GM21381 (cell line): ENCODE data around the gene TTC38.
"Not testable (repeated sequence)": the region's sequence is repeated elsewhere in the genome, so short reads cannot be mapped to it uniquely, and the experiment has no call there.

Experiments
- ATAC-seq: cut with Tn5 transposase; IDR thresholded peaks from one replicate; pipeline ENCODE4 v1.9.1; 2021; ENCODE audit warnings: mild to moderate bottlenecking, moderate library complexity; ENCODE audit not compliant: unreplicated experiment

TTC38 gene

DNA sequence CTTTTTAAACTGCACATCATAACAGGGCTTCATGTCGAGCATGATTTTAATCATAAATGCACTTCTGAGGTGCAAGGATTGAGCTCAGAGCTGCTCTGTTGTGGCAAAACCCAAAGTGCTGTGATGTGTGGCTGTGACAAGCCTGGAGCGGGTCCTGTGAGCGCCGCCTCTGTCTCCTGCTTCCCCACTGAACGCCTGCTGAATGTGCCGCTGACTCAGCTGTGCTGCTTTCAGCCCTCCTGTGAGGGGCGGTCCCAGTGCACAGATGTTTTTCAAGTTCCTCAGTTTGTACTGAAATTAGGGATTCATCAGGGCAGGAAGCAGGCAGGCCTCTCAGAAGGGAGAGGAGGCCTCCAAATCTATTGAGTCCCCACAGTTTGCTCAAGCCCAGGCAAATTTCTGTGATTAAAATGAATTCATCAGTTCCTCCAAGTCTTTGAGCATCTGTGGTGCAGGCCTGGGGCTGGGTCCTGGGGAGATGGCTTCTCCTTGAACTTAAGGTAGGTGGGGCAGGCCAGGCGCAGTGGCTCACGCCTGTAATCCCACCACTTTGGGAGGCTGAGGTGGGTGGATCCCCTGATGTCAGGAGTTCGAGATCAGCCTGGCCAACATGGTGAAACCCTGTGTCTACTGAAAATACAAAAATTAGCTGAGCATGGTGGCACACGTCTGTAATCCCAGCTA lies 25.9 kb downstream of the TTC38 start:
- ATAC-seq, result no peak

DNA sequence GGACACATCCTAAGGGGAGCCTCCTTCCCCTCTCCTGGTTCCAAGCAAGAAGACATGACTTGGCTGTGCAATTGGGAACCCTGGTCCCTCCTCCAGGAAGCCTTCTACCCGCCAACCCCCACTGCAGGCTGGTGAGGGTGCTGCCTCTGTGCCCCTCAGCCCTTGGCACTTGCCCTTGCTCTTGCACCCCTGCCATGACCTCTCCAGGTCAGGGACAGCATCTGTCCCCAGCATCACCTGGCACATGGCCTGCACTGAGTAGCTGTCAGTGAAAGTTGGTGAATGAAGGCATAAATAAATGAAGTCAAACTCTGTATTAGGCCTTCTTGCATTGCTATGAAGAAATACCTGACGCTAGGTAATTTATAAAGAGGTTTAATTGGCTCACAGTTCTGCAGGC lies 27.0 kb downstream of the TTC38 start:
- ATAC-seq, result no peak

DNA sequence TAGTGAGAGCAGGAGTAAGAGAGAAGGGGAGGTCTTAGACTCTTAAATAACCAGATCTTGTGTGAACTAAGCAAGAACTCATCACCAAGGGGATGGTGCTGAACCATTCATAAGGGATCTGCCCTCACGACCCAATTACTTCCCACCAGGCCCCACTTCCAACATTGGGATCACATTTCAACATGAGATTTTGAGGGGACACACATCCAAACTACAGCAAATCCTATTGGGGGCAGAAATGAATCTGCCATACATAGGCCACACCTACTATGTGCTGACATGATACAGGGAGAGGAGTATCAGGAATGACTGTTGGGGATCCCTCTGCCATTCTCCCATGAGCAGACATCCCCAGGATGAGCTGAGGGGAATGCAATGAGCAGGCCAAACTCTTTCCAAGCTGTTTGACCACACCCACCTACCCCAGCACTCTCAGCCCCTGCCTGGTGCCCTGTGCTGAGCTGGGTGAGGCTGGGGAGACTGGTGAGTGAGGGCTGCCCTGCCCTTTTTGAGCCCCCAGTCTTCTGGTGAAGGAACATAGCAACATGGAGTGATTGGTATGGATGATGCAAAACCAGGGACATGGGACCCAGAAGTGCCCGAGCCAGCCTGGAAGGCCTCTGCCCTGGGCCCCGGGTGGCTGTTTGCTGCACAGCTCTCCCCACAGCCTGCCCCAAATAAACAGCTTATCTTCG lies 27.6 kb downstream of the TTC38 start:
- no peak for ATAC-seq

DNA sequence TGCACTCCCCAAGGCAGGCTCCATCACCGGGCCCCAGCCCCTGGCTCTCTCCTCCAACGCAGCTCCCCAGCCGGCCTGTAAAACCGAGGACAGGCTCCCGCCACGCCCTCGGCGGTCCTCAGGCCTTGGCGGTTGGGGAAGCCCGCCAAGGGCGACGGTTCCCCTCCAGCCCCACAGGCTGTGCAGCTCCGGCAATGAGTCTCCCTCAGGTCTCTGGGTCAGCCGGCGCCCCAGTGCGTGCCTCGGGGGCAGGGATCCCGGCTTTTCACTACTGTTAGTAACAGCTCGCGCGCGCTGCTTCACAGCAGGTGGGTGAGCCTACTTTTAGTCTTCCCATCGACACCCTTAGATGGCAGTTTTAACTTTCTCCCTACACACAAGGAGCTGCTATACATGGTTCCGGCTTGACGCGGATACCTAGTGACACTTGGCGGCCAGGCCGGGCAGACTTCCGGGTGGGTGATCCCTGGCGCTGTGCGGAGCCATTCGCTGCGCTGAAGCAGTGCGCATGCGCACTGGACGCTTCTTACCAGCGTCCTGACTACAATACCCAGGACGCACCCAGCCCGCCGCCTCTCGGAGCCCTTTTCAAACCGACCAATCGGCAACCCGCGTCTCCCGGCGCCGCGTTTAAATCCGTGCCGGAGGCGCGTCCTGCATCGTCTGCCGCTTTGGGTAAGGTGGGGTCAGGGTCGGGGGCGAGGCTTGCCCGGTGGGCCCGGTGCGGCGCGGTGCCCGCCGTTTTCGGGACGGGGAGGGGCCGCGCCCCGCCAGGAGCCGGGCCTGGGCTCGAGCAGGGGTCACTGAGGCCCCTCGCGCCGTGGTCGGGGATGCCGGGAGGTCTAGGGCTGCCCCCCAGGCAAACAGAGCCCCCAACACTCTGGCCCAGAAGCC lies 28.7 kb downstream of the TTC38 start, which contains the start of gene GTSE1:
GTSE1 (plus strand) TSS at position 614 of the 894 bp plus-strand sequence. CDS start 531 bp downstream, outside the sequence.
- ATAC-seq, result peak; percentile 85

DNA sequence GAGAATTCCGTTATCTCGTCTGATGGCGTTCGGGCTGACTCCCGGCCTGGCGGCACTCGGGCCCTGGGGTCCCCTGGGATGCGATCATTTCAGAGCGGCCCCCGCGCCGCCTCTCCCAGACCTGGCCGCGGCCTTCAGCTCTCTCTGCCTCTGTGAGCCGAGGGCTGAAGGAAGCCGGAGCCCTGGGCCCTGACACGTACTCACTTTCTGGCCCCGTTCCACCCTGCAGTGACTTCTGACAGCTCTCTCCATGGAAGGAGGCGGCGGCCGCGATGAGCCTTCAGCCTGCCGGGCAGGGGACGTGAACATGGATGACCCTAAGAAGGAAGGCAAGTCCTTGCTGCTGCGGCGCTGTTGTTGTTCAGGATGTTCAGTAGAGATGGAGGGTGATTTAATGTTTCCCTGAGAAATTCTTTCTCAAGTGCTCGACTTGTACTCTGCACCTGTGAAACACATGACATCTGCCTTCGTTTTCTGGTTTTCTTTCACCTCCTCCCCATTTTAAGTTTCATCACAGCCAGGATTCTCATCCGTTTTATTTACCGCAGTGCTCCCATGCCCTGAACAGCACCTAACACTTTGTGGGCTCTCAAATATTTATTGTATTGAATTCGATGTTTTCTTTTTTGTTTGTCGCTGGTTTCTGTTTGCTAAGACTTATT lies 29.5 kb downstream of the TTC38 start:
- peak; percentile 11 for ATAC-seq

DNA sequence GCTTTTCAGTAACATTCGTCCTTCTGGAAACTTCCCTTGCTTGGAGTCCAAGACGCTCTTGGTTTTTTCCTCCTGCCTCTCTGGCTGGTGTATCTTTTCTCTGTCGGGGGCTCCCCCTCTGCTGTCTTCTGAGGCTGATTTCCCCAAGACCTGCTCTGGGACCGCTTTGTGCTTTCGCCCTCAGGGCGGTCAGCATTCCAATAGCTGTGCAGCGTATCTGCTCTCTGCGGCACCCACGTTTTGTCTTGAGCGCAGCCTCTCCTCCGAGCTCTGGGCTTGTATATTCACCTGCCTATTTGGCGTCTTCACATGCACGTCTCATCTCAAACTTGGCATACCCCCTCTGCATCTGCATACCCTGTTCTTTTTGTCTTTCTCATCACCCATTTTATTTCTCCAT lies 31.3 kb downstream of the TTC38 start:
- ATAC-seq, result no peak

DNA sequence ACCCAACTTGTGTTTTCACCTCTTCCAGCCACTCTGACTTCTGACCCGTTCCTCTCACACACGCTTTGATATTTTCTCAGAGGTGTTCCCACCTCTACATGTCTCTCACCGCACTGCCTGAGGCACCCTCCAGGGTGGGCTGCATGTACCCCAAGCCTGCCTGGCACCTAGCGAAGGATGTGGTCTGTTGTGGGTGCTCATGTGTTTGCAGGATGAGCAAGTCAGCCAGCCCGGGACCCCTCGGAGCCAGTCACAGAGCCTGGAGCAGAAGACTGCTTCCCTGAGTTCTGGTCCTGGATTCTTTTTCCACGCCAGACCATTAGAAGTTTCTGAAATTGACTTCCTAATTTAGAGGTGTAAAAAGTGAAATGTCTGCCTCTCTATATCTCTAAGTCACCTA lies 32.7 kb downstream of the TTC38 start:
- no peak for ATAC-seq

DNA sequence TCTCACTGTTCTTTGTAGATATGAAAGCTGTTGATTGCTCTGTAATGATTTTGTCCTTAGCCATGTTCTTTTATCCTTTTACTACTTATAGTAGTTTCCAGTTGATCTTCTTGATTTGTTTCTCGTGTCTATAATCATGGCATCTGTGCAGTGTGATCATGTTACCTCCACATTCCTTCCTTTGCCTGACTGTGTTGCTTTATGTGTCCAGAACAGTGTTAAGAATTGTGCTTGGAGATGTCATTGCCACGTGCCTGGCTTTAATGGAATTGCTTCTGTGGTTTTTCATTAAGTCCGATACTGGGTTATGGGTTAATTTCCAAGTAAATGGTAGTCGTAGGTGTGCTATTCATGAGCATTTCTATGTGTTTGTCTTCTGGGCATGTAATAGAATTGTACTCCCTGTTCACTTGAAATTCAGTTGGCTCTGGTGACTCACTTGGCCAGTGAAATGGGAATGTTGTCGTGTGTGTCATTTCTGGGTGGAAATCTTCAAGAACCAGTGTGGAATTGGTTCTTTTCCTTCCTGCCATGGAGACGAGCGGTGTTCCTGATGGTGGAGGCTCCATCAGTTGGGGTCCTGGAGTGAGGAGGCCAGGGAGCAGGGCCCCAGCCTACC lies 35.6 kb downstream of the TTC38 start:
- ATAC-seq, result no peak

DNA sequence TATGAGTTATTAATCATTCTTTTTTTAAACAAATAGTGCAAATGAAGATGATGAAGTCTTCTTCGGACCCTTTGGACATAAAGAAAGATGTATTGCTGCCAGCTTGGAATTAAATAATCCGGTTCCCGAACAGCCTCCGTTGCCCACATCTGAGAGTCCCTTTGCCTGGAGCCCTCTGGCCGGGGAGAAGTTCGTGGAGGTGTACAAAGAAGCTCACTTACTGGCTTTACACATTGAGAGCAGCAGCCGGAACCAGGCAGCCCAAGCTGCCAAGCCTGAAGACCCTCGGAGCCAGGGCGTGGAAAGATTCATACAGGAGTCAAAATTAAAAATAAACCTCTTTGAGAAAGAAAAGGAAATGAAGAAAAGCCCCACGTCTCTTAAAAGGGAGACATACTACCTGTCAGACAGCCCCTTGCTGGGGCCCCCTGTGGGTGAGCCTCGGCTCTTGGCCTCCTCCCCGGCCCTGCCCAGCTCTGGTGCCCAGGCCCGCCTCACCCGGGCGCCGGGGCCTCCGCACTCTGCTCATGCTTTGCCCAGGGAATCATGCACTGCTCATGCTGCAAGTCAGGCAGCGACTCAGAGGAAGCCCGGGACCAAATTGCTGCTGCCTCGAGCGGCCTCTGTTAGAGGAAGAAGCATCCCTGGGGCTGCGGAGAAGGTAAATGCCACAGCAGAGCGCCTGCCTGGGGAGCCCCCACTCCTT lies 40.6 kb downstream of the TTC38 start:
- no peak for ATAC-seq

DNA sequence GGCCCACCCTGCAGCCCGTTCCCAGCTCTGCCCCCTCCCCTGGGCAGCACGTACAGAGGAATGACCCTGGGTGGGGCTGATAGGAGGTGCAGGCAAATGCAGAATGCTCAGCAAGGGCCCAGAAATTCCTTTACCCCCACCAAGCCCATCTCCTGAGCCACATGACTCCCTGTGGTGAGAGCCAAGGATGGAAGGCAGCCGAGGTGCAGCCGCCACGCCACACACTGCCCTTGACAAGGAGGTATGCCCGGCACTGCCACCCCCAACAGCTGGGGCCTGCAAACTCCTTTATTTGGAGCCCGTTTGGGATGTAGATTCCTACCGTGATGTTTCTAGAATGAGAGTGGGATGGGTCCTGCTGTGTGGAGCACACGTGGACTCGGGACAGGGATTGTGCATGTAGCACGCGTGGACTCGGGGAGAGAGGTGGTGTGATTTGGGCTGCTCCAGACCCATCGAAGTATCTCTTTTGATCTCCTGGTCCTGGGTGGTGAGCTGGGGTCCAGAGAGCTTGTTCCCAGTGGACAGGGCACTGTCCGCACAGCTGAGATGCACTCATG lies 41.8 kb downstream of the TTC38 start:
- no peak for ATAC-seq

DNA sequence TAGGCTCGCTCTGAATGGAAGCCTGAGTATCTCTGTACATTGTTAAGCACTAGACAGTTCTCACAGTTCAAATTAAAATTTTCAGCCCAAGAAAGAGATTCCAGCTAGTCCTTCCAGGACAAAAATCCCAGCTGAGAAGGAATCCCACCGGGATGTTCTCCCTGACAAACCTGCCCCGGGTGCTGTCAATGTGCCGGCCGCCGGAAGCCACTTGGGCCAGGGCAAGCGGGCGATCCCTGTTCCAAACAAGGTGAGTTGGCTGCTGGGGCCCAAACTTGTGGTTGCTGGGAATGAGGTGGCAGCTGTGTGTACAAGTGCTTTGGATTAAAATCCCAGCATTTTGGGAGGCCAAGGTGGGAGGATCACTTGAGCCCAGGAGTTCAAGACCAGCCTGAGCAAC lies 44.2 kb downstream of the TTC38 start:
- no peak for ATAC-seq

DNA sequence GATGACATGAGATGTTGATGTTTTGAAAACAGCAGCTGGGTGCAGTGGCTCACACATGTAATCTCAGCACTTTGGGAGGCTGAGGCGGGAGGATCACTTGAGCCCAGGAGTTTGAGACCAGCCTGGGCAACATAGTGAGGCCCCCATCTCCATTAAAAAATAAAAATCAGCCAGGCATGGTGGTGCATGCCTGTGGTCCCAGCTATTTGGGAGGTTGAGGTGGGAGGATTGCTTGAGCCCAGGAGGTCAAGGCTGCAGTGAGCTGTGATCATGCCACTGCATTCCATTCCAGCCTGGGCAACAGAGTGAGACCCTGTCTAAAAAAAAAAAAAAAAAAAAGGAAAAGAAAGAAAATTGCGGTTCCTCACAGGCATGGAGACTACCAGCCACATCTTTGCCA lies 45.0 kb downstream of the TTC38 start:
- ATAC-seq, result not testable (repeated sequence)

DNA sequence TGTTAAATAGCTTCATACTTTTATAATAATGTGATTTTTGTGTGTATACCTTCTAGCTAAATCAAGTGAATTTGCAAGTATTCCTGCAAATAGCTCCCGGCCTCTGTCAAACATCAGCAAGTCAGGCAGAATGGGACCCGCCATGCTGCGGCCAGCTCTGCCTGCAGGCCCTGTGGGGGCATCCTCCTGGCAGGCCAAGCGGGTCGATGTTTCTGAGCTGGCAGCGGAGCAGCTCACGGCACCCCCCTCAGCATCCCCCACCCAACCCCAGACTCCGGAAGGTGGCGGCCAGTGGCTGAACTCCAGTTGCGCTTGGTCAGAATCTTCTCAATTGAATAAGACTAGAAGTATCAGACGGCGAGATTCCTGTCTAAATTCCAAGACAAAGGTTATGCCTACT lies 48.2 kb downstream of the TTC38 start:
- ATAC-seq, result no peak

DNA sequence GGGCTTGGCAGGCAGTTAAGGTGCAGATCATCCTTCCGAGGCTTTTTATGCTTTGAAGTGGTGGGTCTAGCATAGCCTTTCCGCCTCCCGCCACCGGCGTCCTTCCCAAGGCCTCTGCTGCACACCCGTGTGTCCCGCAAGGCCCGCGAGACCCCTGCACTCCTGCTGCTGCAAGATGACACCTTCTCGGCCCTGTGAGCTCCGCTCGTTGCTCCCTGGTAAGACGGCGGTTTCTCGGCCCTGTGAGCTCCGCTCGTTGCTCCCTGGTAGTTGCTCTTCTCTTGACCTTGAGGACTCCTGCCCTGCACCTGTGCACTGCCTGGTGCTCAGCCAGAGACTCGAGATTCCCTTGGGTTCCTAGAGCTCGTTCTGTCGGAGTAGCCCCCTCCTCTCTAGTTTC lies 49.8 kb downstream of the TTC38 start:
- ATAC-seq, result no peak

DNA sequence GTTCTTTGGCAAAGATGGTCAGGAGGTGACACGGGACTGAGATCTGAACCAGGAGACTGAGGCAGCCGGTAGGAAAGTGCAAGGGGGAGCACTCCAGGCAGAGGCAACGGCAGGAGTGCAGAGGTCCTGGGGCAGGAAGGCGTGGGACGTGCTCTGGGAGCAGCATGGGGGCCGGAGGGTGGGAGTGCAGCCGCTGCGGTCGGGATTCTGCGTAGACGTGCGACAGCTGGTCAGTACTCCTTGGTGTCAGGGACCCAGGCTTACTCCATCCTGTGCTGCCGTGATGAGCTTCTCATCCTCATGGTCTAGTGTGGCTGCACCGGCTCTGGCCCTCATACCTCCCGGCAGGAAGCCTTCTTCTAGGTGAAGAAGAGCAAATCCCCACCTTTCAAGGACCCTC lies 50.8 kb downstream of the TTC38 start:
- ATAC-seq, result no peak

DNA sequence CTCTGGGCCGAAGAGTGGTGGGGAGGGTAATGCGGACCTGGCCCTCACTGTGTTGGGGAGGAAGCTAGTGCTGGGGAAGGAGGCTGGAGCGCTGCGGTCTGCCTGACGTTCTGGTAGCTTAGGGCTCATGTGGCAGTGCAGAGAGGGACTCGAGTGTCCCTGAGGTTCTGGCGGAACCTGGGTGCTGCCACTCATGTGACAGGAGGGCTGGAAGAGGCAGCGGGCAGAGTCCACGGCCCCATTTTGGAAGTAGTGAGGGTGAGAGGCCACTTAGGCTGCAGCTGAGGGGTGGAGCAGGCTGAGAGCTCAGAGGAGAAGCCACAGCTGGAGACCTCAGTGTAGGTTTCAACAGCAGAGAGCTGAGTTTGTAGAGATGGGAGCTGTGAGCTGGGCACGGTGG lies 51.5 kb downstream of the TTC38 start:
- ATAC-seq, result no peak

DNA sequence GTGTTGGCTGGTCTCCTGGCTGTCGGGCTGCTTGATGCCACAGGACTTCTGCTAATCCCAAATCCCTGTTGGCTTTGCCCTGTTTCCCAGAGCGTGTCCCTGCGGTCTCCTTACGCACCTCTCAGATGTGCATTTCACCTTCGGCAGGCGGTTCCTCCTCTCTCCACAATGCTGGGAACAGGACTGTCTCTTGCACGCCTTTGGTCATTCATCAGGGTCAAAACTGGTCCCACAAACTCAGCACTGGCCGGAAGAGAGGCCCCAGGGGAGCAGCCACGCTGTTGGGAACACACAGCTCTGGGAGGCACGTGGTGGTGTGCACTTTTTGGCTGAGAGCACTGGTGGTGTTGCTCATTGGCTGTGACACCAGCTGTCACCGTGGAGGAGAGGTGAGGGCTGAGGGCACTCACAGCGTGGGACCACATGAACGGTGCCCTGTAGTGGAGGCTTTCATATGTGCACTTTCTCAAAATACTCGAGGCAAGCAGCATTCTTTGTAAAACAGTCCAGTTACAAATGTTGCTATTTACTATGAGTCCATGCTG lies 52.4 kb downstream of the TTC38 start:
- no peak for ATAC-seq

DNA sequence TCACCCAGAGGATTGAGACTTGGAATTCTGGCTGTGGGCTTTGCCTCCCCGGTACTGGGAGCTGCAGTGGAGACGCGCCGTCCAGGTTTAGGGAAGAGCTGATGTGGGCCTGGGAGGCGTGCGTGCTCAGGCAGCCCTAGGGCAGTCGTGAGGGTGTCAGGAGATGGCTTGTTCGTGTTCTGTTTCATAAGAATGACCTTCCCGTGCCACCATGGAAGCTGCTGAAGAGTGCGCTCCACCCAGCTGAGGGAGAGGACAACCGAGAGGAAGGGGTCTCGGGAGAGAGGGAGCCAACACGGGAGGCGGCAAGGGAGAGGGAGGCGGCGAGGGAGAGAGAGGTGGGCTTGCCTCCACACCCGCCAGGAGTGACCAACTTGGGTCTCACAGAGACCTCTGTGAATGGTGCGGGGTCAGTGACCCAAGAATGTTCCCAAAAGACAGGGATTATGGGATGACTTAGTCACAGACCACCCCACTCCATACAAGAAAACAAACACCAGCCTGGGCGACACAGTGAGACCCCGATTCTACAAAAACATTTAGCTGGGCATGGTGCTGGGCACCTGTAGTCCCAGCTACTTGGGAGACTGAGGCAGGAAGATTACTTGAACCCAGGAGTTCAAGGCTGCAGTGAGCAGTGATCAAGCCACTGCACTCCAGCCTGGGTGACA lies 53.0 kb downstream of the TTC38 start:
- no peak for ATAC-seq

DNA sequence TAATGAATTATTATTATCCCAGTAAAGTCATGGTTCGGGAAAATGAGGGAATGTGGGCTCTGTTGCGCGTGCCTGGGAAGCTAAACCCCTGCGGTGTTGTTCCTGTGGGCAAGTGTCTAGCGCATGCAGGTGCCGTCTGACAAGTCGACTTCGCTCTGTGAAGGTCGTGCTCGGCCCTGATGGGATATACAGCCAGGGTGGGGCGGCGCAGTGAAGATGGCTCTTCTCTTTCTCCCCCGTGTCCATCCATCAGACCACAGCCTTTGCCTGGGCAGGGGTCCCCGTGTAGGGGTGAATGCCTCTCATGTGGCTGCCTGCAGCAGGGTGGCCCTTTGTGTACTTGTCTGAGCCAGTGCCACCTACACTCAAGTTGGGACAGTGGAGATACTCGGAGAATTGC lies 54.9 kb downstream of the TTC38 start:
- ATAC-seq, result no peak
